SH-SY5Y (cell line): ENCODE results near the gene KCNJ12.

Experiments
- GATA2 ChIP-seq: IDR thresholded peaks from 2 replicates; pipeline ENCODE4 v1.6.1; 2011; ENCODE audit warnings: mild to moderate bottlenecking, low read depth, low read length
- GATA3 ChIP-seq: IDR thresholded peaks from 2 replicates; pipeline ENCODE4 v1.6.1; 2011; ENCODE audit warnings: low read depth, mild to moderate bottlenecking, low read length, moderate library complexity

DNA sequence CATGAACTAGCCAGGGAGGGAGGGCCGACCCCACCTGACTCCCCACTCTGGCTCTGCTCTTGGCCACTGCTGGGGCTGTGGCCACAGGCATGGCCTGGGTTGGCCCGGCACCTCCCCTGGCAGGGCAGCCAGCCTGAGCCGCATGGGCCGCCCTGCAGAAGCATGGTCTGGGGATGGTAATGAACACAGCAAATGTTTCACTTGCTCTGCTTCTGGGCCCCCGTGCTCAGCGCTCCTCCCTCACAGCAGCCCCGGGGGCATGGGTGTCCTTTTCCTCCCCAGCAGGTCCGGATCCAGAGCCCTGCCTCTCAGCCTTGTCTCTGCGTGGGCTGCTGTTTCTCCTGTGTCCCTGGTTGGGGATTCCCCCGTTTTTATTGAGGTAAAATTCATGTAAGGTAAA is 30.9 kb upstream of the KCNJ12 start:
- TF ChIP-seq GATA2 (no peak), GATA3 (no peak)
